ENCODE data around the gene MRGPRE. TPM values are rescaled to one million over a fixed set of nuclear protein-coding genes. Genes with fewer than 3 reads are reported as not detected.

The MRGPRE gene
- polyA plus RNA-seq, 1 donor (not counting 4 experiments of a cell fraction or from before 2014, with no cell fraction given), result not detected

GRCh38 chr11:3204141-3205015 is 27.8 kb downstream of the MRGPRE start:
- Histone ChIP-seq H3K4me3 (ENCODE audit: control insufficient read depth in 2 of 3, extremely low read depth in 1 of 3, insufficient read depth in 2 of 3, low read depth in 1 of 3, low read length in 3 of 3) (no peak overlapping the region), H3K9me1 (ENCODE audit: control insufficient read depth, extremely low read depth, insufficient read depth, low read length) (no peaks in the 10 kb centered on the region), H3K36me3 (ENCODE audit: control insufficient read depth in 2 of 2, extremely low read depth in 1 of 2, insufficient read depth in 2 of 2, low read length in 2 of 2) (no peaks in the 10 kb centered on the region), H3K9me3 (ENCODE audit: control insufficient read depth, low read depth, low read length) (no peaks in the 10 kb centered on the region), H2AFZ (ENCODE audit: control insufficient read depth, low read length) (no peak overlapping the region), H3K27ac (ENCODE audit: control insufficient read depth, insufficient read depth, low read length) (no peak overlapping the region), H3K9ac (ENCODE audit: control insufficient read depth, extremely low read depth, insufficient read depth, low read length) (no peak overlapping the region), H3K4me1 (ENCODE audit: control insufficient read depth, extremely low read depth, insufficient read depth, low read length) (no peaks in the 10 kb centered on the region), H3K4me2 (ENCODE audit: control insufficient read depth, extremely low read depth, insufficient read depth, low read depth, low read length) (no peak overlapping the region), H4K20me1 (ENCODE audit: control insufficient read depth, extremely low read depth, insufficient read depth, low read length) (no peaks in the 10 kb centered on the region), H3K27me3 (ENCODE audit: control insufficient read depth, extremely low read depth, insufficient read depth, low read length) (peaks cover 60% of the 10 kb centered on the region), H3K79me2 (ENCODE audit: control insufficient read depth, insufficient read depth, low read length) (no peaks in the 10 kb centered on the region)
- TF ChIP-seq CTCF (optimal IDR thresholded peaks at IDR 0.05 in 1 of 3, IDR thresholded peaks at IDR 0.05 in 1 of 3, conservative IDR thresholded peaks at IDR 0.05 in 1 of 3; ENCODE audit: extremely low read depth in 1 of 3, insufficient read depth in 2 of 3, low read length in 3 of 3), result no peak
- TF ChIP-seq EZH2 (IDR thresholded peaks at IDR 0.05; ENCODE audit: low read length), result no peak
- dilution Hi-C loops (cut with MboI; ENCODE audit: extremely low pct_ligation_motif_present, low sequenced_read_pairs), result no loop called here
- no peak for FAIRE-seq
- no peak for DNase-seq (ENCODE audit: low read depth, low spot score)

GRCh38 chr11:3203221-3204043 is 28.8 kb downstream of the MRGPRE start:
- H3K9me1 ChIP-seq (ENCODE audit: control insufficient read depth, extremely low read depth, insufficient read depth, low read length), result no peaks in the 10 kb centered on the region
- H4K20me1 ChIP-seq (ENCODE audit: control insufficient read depth, extremely low read depth, insufficient read depth, low read length), result no peaks in the 10 kb centered on the region
- H3K27me3 ChIP-seq (ENCODE audit: control insufficient read depth, extremely low read depth, insufficient read depth, low read length), result peaks cover 59% of the 10 kb centered on the region
- DNase-seq (ENCODE audit: low read depth, low spot score) (no peak), FAIRE-seq (no peak)
- TF ChIP-seq EZH2 (IDR thresholded peaks at IDR 0.05; ENCODE audit: low read length), result peak; percentile 67
- TF ChIP-seq CTCF (optimal IDR thresholded peaks at IDR 0.05 in 1 of 3, IDR thresholded peaks at IDR 0.05 in 1 of 3, conservative IDR thresholded peaks at IDR 0.05 in 1 of 3; ENCODE audit: extremely low read depth in 1 of 3, insufficient read depth in 2 of 3, low read length in 3 of 3), result no peak
- no peaks in the 10 kb centered on the region for H3K4me1 ChIP-seq (ENCODE audit: control insufficient read depth, extremely low read depth, insufficient read depth, low read length)
- H3K9ac ChIP-seq (ENCODE audit: control insufficient read depth, extremely low read depth, insufficient read depth, low read length), result no peak overlapping the region
- dilution Hi-C loops (cut with MboI; ENCODE audit: extremely low pct_ligation_motif_present, low sequenced_read_pairs), result no loop called here
- H3K4me2 ChIP-seq (ENCODE audit: control insufficient read depth, extremely low read depth, insufficient read depth, low read depth, low read length), result no peak overlapping the region
- H3K79me2 ChIP-seq (ENCODE audit: control insufficient read depth, insufficient read depth, low read length), result no peaks in the 10 kb centered on the region
- no peak overlapping the region for H3K4me3 ChIP-seq (ENCODE audit: control insufficient read depth in 2 of 3, extremely low read depth in 1 of 3, insufficient read depth in 2 of 3, low read depth in 1 of 3, low read length in 3 of 3)
- H3K36me3 ChIP-seq (ENCODE audit: control insufficient read depth in 2 of 2, extremely low read depth in 1 of 2, insufficient read depth in 2 of 2, low read length in 2 of 2), result no peaks in the 10 kb centered on the region
- no peaks in the 10 kb centered on the region for H3K9me3 ChIP-seq (ENCODE audit: control insufficient read depth, low read depth, low read length)
- no peak overlapping the region for H2AFZ ChIP-seq (ENCODE audit: control insufficient read depth, low read length)
- no peak overlapping the region for H3K27ac ChIP-seq (ENCODE audit: control insufficient read depth, insufficient read depth, low read length)

Measured in keratinocyte (primary cell).